H4 (cell line): Measurements from ENCODE around the gene SPRED2. TPM values are rescaled to one million over a fixed set of nuclear protein-coding genes. Genes with fewer than 3 reads are reported as not detected.
A peak's percentile ranks its signal among the peaks of the same experiment; 100 is the strongest.
"Not testable (repeated sequence)": the region's sequence is repeated elsewhere in the genome, so short reads cannot be mapped to it uniquely, and the experiment has no call there.

Experiments
- DNase-seq: peaks from one replicate; pipeline ENCODE4 v3.0.0-alpha.2; 2015; ENCODE audit warnings: low spot score
- total RNA-seq: library from RNA; depleted of rRNA; stranded (reverse); fragments of >200 nt; shearing (Covaris generic); gene quantifications from 2 replicates; pipeline ENCODE4 v1.2.3, GENCODE V29; 2014

The SPRED2 gene
- total RNA-seq, 1 experiment from 2014 or later, result 8.6 TPM

DNA sequence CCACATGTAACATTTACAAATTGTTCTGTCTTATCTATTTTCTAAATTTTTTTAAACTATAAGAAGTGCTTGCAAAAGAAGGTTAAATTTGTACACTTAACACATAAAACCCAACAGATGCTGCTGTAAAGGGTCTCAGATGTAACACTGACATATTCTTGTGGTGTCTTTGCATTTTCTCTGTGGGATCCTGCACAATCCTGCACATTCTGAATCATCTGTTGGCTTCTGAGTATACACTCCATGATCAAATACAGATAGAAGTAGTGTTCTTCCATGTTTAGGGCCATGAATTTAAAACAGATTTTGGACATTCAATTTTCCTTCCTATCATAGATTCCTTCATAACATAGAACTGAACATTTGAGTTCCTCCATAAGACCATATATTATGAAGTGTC, 89.0 kb downstream of the SPRED2 start:
- DNase-seq, result no peak

GRCh38 chr2:65340898-65341681, 91.3 kb downstream of the SPRED2 start:
- no peak for DNase-seq

DNA sequence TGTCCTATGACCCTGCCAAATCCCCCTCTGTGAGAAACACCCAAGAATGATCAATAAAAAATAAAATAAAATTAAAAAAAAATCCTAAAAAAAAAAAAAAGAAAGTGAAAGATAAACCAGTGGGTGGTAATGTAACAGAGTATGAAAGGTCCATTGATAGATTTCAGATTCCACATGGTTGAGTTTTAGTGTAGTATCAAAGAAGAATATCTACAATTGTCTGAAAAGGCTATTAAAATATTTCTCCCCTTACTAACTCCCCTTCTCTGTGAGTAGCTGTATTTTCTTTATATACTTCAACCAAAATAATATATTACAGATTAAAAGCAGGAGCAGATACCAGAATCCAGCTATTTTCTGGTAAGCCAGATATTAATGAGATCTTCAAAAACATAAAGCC, 92.8 kb downstream of the SPRED2 start:
- no peak for DNase-seq

GRCh38 chr2:65338830-65339495, 93.4 kb downstream of the SPRED2 start:
- DNase-seq, result not testable (repeated sequence)

DNA sequence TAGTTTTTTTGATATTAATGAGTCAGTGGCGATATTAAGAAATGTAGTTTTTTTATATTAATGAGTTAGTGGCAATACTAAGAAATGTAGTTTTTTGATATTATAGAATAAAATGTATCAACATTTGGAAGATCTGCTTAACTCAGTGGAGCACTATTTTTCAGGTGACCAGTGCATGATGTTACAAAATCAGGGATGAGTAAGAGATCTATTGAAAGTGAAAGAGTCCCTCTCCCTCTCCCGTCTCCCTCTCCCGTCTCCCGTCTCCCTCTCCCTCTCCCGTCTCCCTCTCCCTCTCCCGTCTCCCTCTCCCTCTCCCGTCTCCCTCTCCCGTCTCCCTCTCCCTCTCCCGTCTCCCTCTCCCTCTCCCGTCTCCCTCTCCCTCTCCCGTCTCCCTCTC, 94.5 kb downstream of the SPRED2 start:
- not testable (repeated sequence) for DNase-seq

DNA sequence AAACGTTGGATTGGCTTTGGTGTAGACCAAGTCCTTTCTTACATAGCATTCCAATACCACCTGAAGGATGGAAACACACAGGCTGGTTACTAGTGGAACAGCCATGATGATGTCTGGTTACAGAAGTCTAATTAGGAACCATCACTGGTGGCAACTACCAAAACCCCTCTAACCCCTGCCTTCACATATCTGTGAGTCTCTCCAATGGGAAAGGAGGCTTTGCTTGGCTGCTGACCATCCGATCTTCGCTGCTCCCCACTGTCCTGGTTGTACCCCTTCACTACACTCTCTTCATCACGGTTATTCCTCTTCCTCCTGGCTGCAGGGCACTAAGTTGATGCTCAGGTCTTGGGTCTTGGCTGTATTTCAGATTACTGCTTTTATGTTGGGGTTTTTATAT, 97.7 kb downstream of the SPRED2 start:
- DNase-seq, result no peak

DNA sequence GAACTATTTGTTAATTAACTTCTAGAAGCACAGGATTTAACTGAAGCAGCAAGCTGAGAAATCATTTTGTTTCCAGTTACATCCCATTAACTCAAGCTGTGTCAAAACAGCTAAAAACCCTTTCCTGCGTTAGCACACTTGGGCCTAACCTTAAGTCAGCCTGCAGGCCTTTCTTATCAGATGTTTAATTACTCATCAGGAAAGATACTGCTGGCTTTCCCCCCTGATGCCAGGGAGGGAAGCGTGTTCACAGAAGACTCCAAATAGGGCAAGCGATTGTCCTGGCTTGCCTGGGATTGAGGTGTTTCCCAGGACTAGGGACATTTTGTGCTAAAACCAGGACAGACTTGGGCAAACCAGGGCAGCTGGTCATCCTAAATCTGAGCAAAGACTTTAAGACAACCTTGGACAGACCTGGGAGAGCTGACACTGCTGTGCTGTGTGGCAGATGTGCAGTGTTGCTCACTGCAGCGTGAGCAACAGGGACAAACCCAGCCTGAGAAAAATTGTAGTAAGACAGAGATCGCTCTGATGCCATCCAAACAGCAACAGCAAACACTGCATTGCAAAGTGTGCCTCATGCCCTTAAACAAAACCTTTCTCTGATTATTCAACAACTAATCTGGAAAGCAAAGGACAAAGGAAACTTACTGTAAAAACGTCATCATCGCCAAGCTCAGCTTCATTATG, 100.9 kb downstream of the SPRED2 start:
- DNase-seq, result no peak

DNA sequence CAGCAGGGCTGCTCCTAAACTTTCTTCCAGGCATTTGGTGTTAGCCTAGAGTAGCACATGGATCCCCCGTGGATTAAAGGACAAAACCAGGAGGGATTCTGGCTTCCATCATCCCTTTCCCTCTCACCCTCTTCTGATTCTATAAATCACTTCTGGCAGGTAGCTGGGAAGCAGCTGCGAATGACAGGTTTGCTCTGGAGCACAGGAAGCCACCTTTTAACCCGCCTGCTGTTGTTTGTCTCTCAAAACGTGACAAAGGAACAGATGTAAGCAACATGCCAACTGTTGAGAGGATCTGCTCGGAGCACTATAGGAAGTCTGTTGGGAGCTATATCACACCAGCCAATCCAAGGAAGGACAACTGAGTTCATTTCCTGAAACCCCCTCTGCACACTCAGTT, 102.9 kb downstream of the SPRED2 start:
- DNase-seq, result no peak

- DNase-seq, result no peak
These were observed 106.1 kb downstream of the SPRED2 start for GRCh38 chr2:65326276-65326675.

DNA sequence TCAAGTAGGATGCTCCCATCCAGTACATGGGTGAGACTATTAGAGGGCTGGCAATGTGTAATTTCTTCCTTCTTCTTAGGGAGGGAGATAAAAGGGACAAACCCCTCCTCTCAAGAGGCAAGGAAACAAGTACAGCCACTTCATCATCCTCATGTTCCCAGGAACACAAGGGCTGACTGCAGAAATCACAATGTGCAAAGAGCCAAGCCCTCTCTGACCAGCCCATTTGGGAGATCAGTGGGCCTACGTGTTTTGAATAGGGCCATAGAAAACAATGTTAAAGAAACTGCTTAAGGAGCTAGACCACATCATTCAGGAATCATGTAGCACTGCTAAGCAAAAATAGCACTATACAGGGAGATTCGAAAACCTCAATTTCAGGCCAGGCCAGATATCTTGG, 107.3 kb downstream of the SPRED2 start:
- no peak for DNase-seq

DNA sequence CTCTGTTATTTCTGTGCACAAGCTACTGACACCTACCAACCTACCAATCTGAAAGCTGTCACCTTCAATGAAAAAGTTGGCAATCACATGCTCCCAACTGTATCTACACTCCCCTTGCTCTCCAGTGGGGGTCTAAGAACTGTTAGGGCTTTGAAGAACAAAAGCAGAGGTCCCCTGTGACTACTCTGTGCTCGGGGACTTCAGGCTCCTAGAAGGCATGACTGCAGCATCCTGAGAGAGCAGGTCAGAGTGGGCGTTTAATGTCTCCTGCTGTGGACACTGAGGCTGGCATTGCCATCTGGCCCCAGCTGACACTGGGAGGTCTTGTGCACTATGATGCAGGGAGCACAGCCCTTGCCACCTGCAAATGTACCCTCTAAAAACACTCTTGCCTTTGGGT, 111.5 kb downstream of the SPRED2 start:
- no peak for DNase-seq

GRCh38 chr2:65320042-65320725, 112.2 kb downstream of the SPRED2 start:
- DNase-seq, result peak; percentile 77

DNA sequence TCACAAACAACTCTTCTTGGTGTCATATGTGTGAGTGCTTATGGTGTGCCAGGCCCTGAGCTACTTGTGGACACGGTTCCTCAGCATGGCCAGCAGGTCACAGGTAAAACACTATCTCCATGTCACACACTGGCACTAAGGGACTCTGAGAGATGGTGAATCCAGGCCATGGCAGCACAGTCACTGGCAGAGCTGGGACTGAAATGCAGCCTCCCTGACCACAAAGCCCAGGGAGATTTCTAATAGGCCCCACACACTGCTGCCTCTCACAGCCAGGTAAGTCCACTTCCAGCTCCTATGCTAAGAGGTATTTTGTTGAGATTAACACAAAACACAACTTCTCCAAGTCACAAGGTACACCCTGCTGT, 112.7 kb downstream of the SPRED2 start:
- no peak for DNase-seq

DNA sequence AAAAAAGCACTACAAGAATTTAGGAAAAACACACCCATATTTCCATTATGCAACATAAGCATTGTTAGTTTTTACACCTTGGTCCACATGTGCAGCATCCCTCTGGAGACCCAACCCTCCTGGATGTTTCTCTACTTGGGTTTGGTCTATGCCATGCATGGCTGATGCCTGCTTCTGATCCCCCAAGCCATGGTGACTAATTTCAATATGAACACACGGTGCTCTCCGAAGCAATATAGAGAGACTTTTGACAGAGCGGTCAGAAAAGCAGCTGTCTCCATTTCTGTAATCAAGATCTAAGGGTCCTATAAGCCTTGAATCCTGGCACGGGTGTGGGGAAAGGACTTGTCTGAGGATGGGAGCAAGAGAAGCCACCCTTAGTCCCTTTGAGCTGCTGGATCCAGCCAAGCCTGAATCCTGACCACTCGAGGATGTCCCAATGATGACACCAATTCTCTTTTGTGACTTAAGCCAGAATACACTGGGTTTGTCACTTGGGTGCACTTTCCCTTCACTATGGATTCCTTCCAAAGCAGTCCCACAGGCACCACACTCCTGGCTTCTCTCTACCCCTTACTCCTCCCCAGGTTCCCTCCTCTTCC, 113.2 kb downstream of the SPRED2 start:
- no peak for DNase-seq

DNA sequence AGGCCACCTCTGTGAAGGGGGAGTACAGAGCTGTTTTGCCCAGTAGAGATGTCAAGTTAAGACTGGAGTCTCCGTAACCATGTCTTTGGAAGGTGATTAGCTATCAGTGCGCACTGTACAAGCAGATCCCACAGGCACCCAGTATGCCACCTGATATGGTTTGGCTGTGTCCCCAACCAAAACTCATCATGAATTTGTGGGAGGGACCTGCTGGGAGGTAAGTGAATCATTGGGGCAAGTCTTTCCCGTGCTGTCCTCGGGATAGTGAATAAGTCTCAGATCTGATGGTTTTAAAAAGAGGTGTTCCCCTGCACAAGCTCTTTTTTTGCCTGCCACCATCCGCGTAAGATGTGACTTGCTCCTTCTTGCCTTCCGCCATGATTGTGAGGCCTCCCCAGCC, 114.6 kb downstream of the SPRED2 start:
- no peak for DNase-seq

- DNase-seq, result not testable (repeated sequence)
These were observed 115.0 kb downstream of the SPRED2 start for GRCh38 chr2:65317351-65317750.

DNA sequence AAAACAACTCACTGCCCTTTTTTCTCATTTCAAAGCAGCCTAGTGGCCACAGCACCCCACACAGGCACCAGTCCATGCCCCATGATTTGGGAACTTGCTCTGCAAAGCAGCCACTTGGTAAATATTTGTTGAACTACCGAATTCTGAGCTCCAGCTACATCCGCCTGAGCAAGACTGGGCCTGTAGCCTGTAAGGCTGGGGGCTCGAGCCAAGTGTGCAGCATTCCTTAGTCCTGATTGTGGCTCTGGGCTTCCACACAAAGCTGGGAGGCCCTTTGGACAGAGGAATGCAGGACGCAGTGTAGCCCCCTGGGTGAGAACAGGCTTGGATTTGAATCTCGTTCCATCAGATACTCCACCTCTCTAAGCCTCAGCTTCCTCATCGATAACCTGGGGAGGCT, 116.3 kb downstream of the SPRED2 start:
- DNase-seq, result no peak

DNA sequence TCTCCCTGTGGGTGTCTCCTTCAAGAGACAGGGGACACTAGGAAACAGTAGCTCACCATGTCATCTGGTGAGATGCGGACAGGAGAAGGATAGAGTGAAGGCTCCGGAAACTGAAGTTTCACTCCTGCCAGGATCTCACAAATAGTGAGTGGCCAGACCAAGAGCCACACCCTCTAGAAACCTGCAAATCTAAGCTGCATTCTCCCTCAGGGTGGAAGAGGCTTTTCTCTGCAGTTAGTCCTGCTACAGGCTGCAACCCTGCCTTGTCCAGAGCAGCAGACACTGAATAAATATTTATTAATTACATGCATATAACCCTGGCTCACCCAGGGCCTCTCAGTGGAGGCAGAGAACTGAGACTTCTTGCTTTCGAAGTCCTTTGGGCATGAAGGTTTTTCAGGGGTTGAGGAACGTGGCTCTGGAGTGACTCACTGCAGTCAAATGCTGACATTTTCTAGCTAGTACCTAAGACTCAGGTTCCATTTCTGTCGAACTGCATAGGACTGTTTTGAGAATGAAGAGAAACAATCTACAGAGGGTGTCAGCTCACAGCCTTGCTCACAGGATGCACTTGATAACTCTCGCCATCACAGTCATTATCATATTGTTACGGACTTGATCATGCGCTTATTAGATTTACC, 117.5 kb downstream of the SPRED2 start:
- no peak for DNase-seq

DNA sequence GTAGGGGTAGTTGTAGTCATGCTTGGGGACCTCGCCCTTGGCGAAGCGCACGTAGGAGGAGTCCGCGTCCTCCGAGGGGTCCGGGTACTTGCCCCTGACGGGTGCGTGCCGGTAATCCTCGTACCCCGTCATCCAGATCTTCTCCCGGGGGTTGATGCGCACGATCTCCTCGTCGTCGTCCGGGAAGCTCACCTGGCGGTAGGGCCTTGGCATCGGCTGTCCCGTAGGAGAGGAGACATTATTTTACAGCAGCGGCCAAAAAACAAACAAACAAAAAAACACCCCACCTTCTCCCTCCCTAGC, 118.5 kb downstream of the SPRED2 start:
- DNase-seq, result no peak

GRCh38 chr2:65313126-65313953, 119.1 kb downstream of the SPRED2 start:
- no peak for DNase-seq

DNA sequence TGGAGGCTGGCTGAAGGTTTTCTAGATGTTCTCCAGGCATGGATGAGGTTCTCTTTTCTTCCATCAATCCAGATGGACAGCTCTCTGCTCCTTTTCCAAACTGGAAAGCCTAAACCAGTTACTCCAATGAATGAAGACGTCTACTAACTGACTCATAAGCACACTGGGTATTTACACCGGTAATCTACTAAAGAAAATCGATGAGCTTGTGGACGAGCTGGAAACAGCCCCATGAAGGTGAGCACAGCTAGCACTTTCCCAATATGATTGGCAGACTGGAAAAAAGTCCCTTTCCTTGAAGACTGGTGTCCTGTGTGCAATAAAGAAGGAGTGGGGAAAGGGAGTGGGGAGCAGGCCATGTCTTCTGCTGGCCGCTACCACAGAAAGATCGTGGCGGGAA, 120.8 kb downstream of the SPRED2 start:
- DNase-seq, result no peak
